T-cell (primary cell): ENCODE measurements around the gene NELFE. TPM values are rescaled to one million over a fixed set of nuclear protein-coding genes. Genes with fewer than 3 reads are reported as not detected.
"Not testable (repeated sequence)": the region's sequence is repeated elsewhere in the genome, so short reads cannot be mapped to it uniquely, and the experiment has no call there.

Experiments used
- ATAC-seq, 4 experiments: fragments of 200-7000 bp in 3 of 4; fragments of 150-1000 bp in 1 of 4; cut with Tn5 transposase; replicated peaks in 1 of 4; 1 replicate in 3 of 4; 2 replicates in 1 of 4; pipeline ENCODE4 v1.10.0; 2021; ENCODE audit warnings: moderate library complexity in 3 of 4, mild to moderate bottlenecking in 2 of 4, moderate number of reproducible peaks in 1 of 4
- CTCF ChIA-PET, 2 donors: fragments of 300-600 bp; sonication (Branson Sonifier 250); formaldehyde crosslinking; loops; one replicate each; lab custom pipeline; 2022; ENCODE audit warnings: antibody characterized with exemption in 2 of 2; lab: Charles Lee
- POLR2A ChIA-PET, 2 donors: fragments of 300-600 bp; sonication (Branson Sonifier 250); formaldehyde crosslinking; loops; one replicate each; lab custom pipeline; 2022; ENCODE audit warnings: antibody characterized with exemption in 2 of 2; lab: Charles Lee
- DNase-seq, 35 experiments: peaks; one replicate each; pipeline versions ENCODE4 v3.0.0 to v3.0.0-alpha.2; 2013 to 2023
- H3K27ac ChIP-seq: one replicate; pipeline ENCODE4 v1.5.1; 2013; ENCODE audit warnings: low read length
- H3K27me3 ChIP-seq, 2 experiments: replicated peaks in 1 of 2; 1 replicate in 1 of 2; 2 replicates in 1 of 2; pipeline versions ENCODE4 v1.6.1 to v1.7.0; 2013; ENCODE audit warnings: low read length in 1 of 2, mixed read lengths in 1 of 2; ENCODE audit not compliant: control insufficient read depth in 2 of 2, insufficient read depth in 2 of 2; ENCODE audit errors: extremely low read depth in 1 of 2
- H3K36me3 ChIP-seq, 2 donors: 1 replicate in 1 of 2; 2 replicates in 1 of 2; pipeline versions ENCODE4 v1.6.1 to v1.7.0; 2013; ENCODE audit warnings: low read length in 1 of 2; ENCODE audit not compliant: control insufficient read depth in 2 of 2, insufficient read depth in 1 of 2; ENCODE audit errors: extremely low read depth in 1 of 2
- H3K4me1 ChIP-seq, 2 experiments: 1 replicate in 1 of 2; 2 replicates in 1 of 2; pipeline versions ENCODE4 v1.6.1 to v1.7.0; 2013; ENCODE audit warnings: low read length in 2 of 2, mixed read lengths in 1 of 2; ENCODE audit not compliant: insufficient read depth in 2 of 2, control insufficient read depth in 1 of 2; ENCODE audit errors: extremely low read depth in 1 of 2
- H3K4me3 ChIP-seq, 2 donors: 1 replicate in 1 of 2; 2 replicates in 1 of 2; pipeline versions ENCODE4 v1.5.1 to v1.7.0; 2013; ENCODE audit warnings: mild to moderate bottlenecking in 2 of 2, low read length in 1 of 2, moderate library complexity in 1 of 2; ENCODE audit not compliant: control insufficient read depth in 1 of 2; ENCODE audit errors: extremely low read depth in 1 of 2
- H3K9me3 ChIP-seq: 2 replicates; pipeline ENCODE4 v1.7.0; 2013
- H3K27ac Mint-ChIP-seq, 2 donors: one replicate each; pipeline ENCODE4 v1.8.0; 2020 to 2021; ENCODE audit warnings: mild to moderate bottlenecking in 2 of 2, mixed read lengths in 2 of 2
- H3K27me3 Mint-ChIP-seq, 2 donors: one replicate each; pipeline ENCODE4 v1.8.0; 2021 to 2022; ENCODE audit warnings: mixed read lengths in 2 of 2
- H3K36me3 Mint-ChIP-seq: one replicate; pipeline ENCODE4 v1.8.0; 2021; ENCODE audit warnings: mixed read lengths
- H3K4me1 Mint-ChIP-seq, 3 donors: one replicate each; pipeline ENCODE4 v1.8.0; 2020 to 2022; ENCODE audit warnings: mixed read lengths in 3 of 3, mild to moderate bottlenecking in 1 of 3
- H3K4me3 Mint-ChIP-seq, 3 donors: one replicate each; pipeline ENCODE4 v1.8.0; 2020 to 2022; ENCODE audit warnings: mild to moderate bottlenecking in 3 of 3, mixed read lengths in 3 of 3, moderate library complexity in 3 of 3
- H3K9me3 Mint-ChIP-seq, 3 donors: one replicate each; pipeline ENCODE4 v1.8.0; 2020 to 2022; ENCODE audit warnings: mixed read lengths in 3 of 3
- WGBS: methylation state at CpG from one replicate; pipeline ENCODE4 v1.1.5; 2013; ENCODE audit warnings: missing lambda C conversion rate; ENCODE audit not compliant: insufficient coverage; 5-methylcytosine and 5-hydroxymethylcytosine counted together
- total RNA-seq, 35 experiments: library from RNA in 6 of 35; stranded (reverse) in 6 of 35; fragments of 120-200 nt in 1 of 35; gene quantifications; one replicate each; pipeline versions ENCODE4 v1.2.1 to v1.2.4 and lab custom pipeline; 2013 to 2026

The NELFE gene
- total RNA-seq, 5 donors from 2014 or later (not counting 1 experiment from before 2014, with no cell fraction given), result 47.5 to 51.0 (median 49.4) TPM

- Mint-ChIP-seq H3K4me1 (no peaks in the 10 kb centered on the region), H3K36me3 (no peaks in the 10 kb centered on the region), H3K27ac (peak overlapping the region in 1 of 2 donors; percentile 23), H3K4me3 (no peak overlapping the region), H3K27me3 (peaks cover 3 to 12% of the 10 kb centered on the region in 2 donors), H3K9me3 (no peaks in the 10 kb centered on the region)
- Histone ChIP-seq H3K27me3 (peaks cover 0 to 32% of the 10 kb centered on the region in 2 experiments), H3K4me3 (no peak overlapping the region), H3K4me1 (no peaks in the 10 kb centered on the region), H3K36me3 (no peaks in the 10 kb centered on the region), H3K9me3 (no peaks in the 10 kb centered on the region), H3K27ac (no peak overlapping the region)
- DNase-seq (no peak), ATAC-seq (no peak)
- ChIA-PET POLR2A (no interaction called here), CTCF (interaction anchor here in 1 of 2 donors (0.7 kb wide), 1 partner anchor 1204 kb away, joined by 4 read pairs; no protein-coding TSS in a partner anchor)
- WGBS, result 95% methylated on average over 9 of the region's 11 CpGs
These were observed 46.8 kb downstream of the NELFE start for GRCh38 chr6:31911826-31912585.

DNA sequence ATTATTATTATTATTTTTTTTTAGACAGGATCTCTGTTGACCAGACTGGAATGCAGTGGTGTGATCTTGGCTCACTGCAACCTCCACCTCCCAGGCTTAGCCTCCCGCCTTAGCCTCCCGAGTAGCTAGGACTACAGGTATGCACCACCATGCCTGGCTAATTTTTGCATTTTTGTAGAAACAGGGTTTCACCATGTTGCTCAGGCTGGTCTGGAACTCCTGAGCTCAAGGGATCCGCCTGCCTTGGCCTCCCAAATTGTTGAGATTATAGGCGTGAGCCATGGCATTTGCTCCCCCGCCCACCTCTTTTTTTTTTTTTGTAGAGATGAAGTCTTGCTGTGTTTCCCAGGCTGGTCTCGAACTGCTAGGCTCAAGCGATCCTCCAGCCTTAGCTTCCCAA is 49.5 kb downstream of the NELFE start:
- POLR2A ChIA-PET, H3K36me3 Mint-ChIP-seq, H3K4me1 ChIP-seq, H3K27ac ChIP-seq, ATAC-seq, DNase-seq, H3K4me3 ChIP-seq, H3K4me1 Mint-ChIP-seq, H3K27me3 Mint-ChIP-seq, CTCF ChIA-PET, H3K36me3 ChIP-seq, H3K27ac Mint-ChIP-seq, H3K4me3 Mint-ChIP-seq, H3K9me3 Mint-ChIP-seq, H3K9me3 ChIP-seq: not testable (repeated sequence)
- 92% methylated on average over 5 of the region's 7 CpGs for WGBS
- H3K27me3 ChIP-seq, result peaks cover 0 to 29% of the 10 kb centered on the region in 2 experiments

DNA sequence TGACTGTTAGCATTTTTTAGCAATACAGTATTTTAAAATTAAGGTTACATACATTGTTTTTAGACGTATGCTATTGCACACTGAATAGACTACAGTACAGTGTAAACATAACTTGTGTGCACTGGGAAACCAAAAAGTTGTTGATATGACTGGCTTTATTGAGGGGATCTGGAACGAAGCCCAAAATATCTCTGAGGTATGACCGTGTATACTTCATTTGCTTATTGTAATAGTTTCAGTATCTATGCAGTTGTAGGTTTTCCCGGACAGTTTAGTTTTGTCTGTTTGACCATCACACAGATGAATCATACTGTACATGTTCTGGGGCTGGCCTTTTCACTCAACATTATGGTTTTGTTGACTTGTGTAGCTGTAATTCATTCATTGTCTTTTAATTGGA is 50.0 kb downstream of the NELFE start:
- Histone ChIP-seq H3K27me3 (peaks cover 0 to 27% of the 10 kb centered on the region in 2 experiments), H3K4me1 (no peaks in the 10 kb centered on the region), H3K36me3 (no peaks in the 10 kb centered on the region), H3K9me3 (no peaks in the 10 kb centered on the region), H3K27ac (no peak overlapping the region), H3K4me3 (no peak overlapping the region)
- Mint-ChIP-seq H3K27ac (no peak overlapping the region), H3K9me3 (no peaks in the 10 kb centered on the region), H3K36me3 (no peaks in the 10 kb centered on the region), H3K27me3 (peaks cover 0 to 3% of the 10 kb centered on the region in 2 donors), H3K4me1 (no peaks in the 10 kb centered on the region), H3K4me3 (no peak overlapping the region)
- CTCF ChIA-PET, result no interaction called here
- WGBS, result no CpG with 5 or more reads among the region's 4 CpGs
- no peak for DNase-seq
- POLR2A ChIA-PET, result no interaction called here
- ATAC-seq, result no peak

DNA sequence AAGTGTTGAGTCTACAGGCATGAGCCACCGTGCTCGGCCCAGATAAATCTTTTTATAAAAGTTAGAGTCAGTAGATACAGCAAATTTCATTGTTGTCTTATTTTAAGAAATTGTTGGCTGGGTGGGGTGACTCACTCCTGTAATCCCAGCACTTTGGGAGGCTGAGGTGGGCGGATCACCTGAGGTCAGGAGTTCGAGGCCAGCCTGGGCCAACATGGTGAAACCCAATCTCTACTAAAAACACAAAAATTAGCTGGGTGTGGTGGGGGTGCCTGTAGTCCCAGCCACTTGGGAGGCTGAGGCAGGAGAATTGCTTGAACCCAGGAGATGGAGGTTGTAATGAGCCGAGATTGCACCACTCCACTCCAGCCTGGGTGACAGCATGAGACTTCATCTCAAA is 50.5 kb downstream of the NELFE start:
- H3K4me3 ChIP-seq, DNase-seq, H3K4me1 ChIP-seq, H3K4me1 Mint-ChIP-seq, H3K27ac Mint-ChIP-seq, H3K36me3 ChIP-seq, H3K9me3 Mint-ChIP-seq, H3K4me3 Mint-ChIP-seq, CTCF ChIA-PET, H3K27ac ChIP-seq, H3K27me3 Mint-ChIP-seq, ATAC-seq, POLR2A ChIA-PET, H3K36me3 Mint-ChIP-seq, H3K9me3 ChIP-seq: not testable (repeated sequence)
- peaks cover 0 to 24% of the 10 kb centered on the region in 2 experiments for H3K27me3 ChIP-seq
- WGBS, result 92% methylated on average over 2 of the region's 5 CpGs

GRCh38 chr6:31907158-31907813 is 51.5 kb downstream of the NELFE start:
- Mint-ChIP-seq H3K27ac (no peak overlapping the region), H3K4me1 (peaks cover 9 to 10% (median 9%) of the 10 kb centered on the region in 3 donors), H3K9me3 (no peaks in the 10 kb centered on the region), H3K36me3 (no peaks in the 10 kb centered on the region), H3K4me3 (no peak overlapping the region), H3K27me3 (peaks cover 0 to 1% of the 10 kb centered on the region in 2 donors)
- ChIA-PET CTCF (interaction anchor here in 1 of 2 donors (0.7 kb wide), 1 partner anchor 46 kb away, joined by 5 read pairs; no protein-coding TSS in a partner anchor), POLR2A (interaction anchor here (0.5 to 0.7 kb wide), 3 partner anchors 9 to 415 kb away, joined by 6 to 8 read pairs (median 7); no protein-coding TSS in a partner anchor)
- peaks cover 0 to 18% of the 10 kb centered on the region in 2 experiments for H3K27me3 ChIP-seq
- no peak for DNase-seq
- no peaks in the 10 kb centered on the region for H3K36me3 ChIP-seq
- H3K9me3 ChIP-seq, result no peaks in the 10 kb centered on the region
- no peak overlapping the region for H3K4me3 ChIP-seq
- H3K4me1 ChIP-seq, result peaks cover 0 to 7% of the 10 kb centered on the region in 2 experiments
- ATAC-seq, result no peak
- 44% methylated on average over 3 of the region's 7 CpGs for WGBS
- H3K27ac ChIP-seq, result no peak overlapping the region

- ATAC-seq, H3K36me3 ChIP-seq, H3K27ac ChIP-seq, H3K4me3 Mint-ChIP-seq, H3K27ac Mint-ChIP-seq, H3K4me3 ChIP-seq, H3K9me3 ChIP-seq, H3K9me3 Mint-ChIP-seq, H3K4me1 ChIP-seq, DNase-seq, H3K36me3 Mint-ChIP-seq, H3K27me3 Mint-ChIP-seq: not testable (repeated sequence)
- peaks cover 0 to 18% of the 10 kb centered on the region in 2 experiments for H3K27me3 ChIP-seq
- WGBS, result 78% methylated on average over 5 of the region's 8 CpGs
- POLR2A ChIA-PET, result interaction anchor here (0.5 to 0.6 kb wide), 2 partner anchors 9 to 30 kb away, joined by 6 to 8 read pairs; no protein-coding TSS in a partner anchor
- CTCF ChIA-PET, result interaction anchor here (0.7 kb wide), 2 partner anchors 46 to 248 kb away, joined by 3 to 5 read pairs; no protein-coding TSS in a partner anchor
- peaks cover 9 to 11% (median 9%) of the 10 kb centered on the region in 3 donors for H3K4me1 Mint-ChIP-seq
These were observed 52.0 kb downstream of the NELFE start for GRCh38 chr6:31906727-31907126.
